Fibroblast of villous mesenchyme (primary cell): ENCODE measurements around the gene LTC4S. TPM values are rescaled to one million over a fixed set of nuclear protein-coding genes. Genes with fewer than 3 reads are reported as not detected.
"Not testable (repeated sequence)": the region's sequence is repeated elsewhere in the genome, so short reads cannot be mapped to it uniquely, and the experiment has no call there.

Source experiments
- DNase-seq: peaks from one replicate; pipeline ENCODE4 v3.0.0-alpha.2; 2010; ENCODE audit warnings: low read depth
- H3K4me3 ChIP-seq: 2 replicates; pipeline ENCODE4 v1.5.1; 2011; ENCODE audit warnings: low read depth, mild to moderate bottlenecking, low read length
- CTCF ChIP-seq: IDR thresholded peaks from 2 replicates; pipeline ENCODE4 v1.5.1; 2012; ENCODE audit warnings: low read depth, mild to moderate bottlenecking, low read length; ENCODE audit not compliant: insufficient read depth
- total RNA-seq: library from RNA; depleted of rRNA; stranded (reverse); fragments of >200 nt; gene quantifications from 2 replicates; pipeline ENCODE4 v1.2.3, GENCODE V29; 2012

LTC4S gene
- total RNA-seq, 1 donor = 0.43 TPM

GRCh38 chr5:179833709-179834070, 39.9 kb downstream of the LTC4S start:
- no peak for TF ChIP-seq CTCF
- DNase-seq = no peak

GRCh38 chr5:179834120-179834519, 40.3 kb downstream of the LTC4S start:
- no peak overlapping the region for H3K4me3 ChIP-seq
- DNase-seq = no peak

More at GRCh38 chr5:179833709-179834070, 39.9 kb downstream of the LTC4S start:
- H3K4me3 ChIP-seq = no peak overlapping the region

GRCh38 chr5:179834871-179835270, 41.1 kb downstream of the LTC4S start:
- not testable (repeated sequence) for H3K4me3 ChIP-seq, DNase-seq

More at GRCh38 chr5:179834120-179834519, 40.3 kb downstream of the LTC4S start:
- no peak for TF ChIP-seq CTCF

GRCh38 chr5:179836225-179837019, 42.6 kb downstream of the LTC4S start:
- TF ChIP-seq CTCF = peak; percentile 10
- no peak overlapping the region for H3K4me3 ChIP-seq
- peak; percentile 69 for DNase-seq

- no peak overlapping the region for H3K4me3 ChIP-seq
- DNase-seq = no peak
- no peak for TF ChIP-seq CTCF
These were observed 43.6 kb downstream of the LTC4S start for GRCh38 chr5:179837076-179838011.

GRCh38 chr5:179839328-179840256, 45.8 kb downstream of the LTC4S start:
- DNase-seq = peak; percentile 32
- no peak overlapping the region for H3K4me3 ChIP-seq
- TF ChIP-seq CTCF = no peak
